ENCODE measurements around the gene NLRC5. TPM values are rescaled to one million over a fixed set of nuclear protein-coding genes. Genes with fewer than 3 reads are reported as not detected.
A peak's percentile ranks its signal among the peaks of the same experiment; 100 is the strongest.
"Not testable (repeated sequence)": the region's sequence is repeated elsewhere in the genome, so short reads cannot be mapped to it uniquely, and the experiment has no call there.

Gene NLRC5
- total and polyA plus RNA-seq, 2 donors (not counting 3 experiments of a cell fraction or from before 2014, with no cell fraction given) = 7.4 to 26.3 TPM

- POLR2A ChIA-PET = no interaction called here
- H3K27me3 ChIP-seq (ENCODE audit: control insufficient read depth in 2 of 2, insufficient read depth in 2 of 2, low read length in 2 of 2) = no peaks in the 10 kb centered on the region
- FAIRE-seq (no peak), DNase-seq (ENCODE audit: low read depth, low spot score) (no peak)
- no peak overlapping the region for H3K27ac ChIP-seq (ENCODE audit: insufficient read depth, low read depth, low read length)
- peaks cover 4% of the 10 kb centered on the region for H3K79me2 ChIP-seq (ENCODE audit: control insufficient read depth, insufficient read depth, low read length)
- dilution Hi-C loops (cut with MboI; ENCODE audit: extremely low pct_ligation_motif_present, low sequenced_read_pairs) = no loop called here
- H3K4me2 ChIP-seq (ENCODE audit: insufficient read depth, low read length) = no peak overlapping the region
- BruUV-seq (replicated peaks) = no TSS peak
- H4K20me1 ChIP-seq (replicated peaks; ENCODE audit: control insufficient read depth, extremely low read depth, insufficient read depth, low read length) = no peaks in the 10 kb centered on the region
- peaks cover 17% of the 10 kb centered on the region for H3K4me1 ChIP-seq (ENCODE audit: control insufficient read depth, extremely low read depth, insufficient read depth, low read length)
- no peak overlapping the region for H3K9ac ChIP-seq (replicated peaks; ENCODE audit: extremely low read depth, insufficient read depth, low read length)
- no peaks in the 10 kb centered on the region for H3K9me1 ChIP-seq (replicated peaks; ENCODE audit: control insufficient read depth, extremely low read depth, insufficient read depth, low read length)
- CTCF ChIA-PET = interaction anchor here (1.1 to 2.0 kb wide), 3 partner anchors 9 to 60 kb away, joined by 5 to 9 read pairs (median 8); no protein-coding TSS in a partner anchor
- H3K9me3 ChIP-seq (replicated peaks; ENCODE audit: control insufficient read depth, insufficient read depth, low read length) = no peaks in the 10 kb centered on the region
- intact Hi-C loops (cut with micrococcal nuclease) = no loop called here
- no peak for TF ChIP-seq GATA2 (IDR thresholded peaks at IDR 0.05; ENCODE audit: insufficient read depth, insufficient read length, low read depth, low read length)
- TF ChIP-seq MYC (IDR thresholded peaks at IDR 0.05; ENCODE audit: low read depth, low read length) = no peak
- no peak for TF ChIP-seq JUN (IDR thresholded peaks at IDR 0.05; ENCODE audit: borderline replicate concordance, insufficient read depth, insufficient read length, low read depth)
- no peak for TF ChIP-seq POLR2A (IDR thresholded peaks at IDR 0.05; ENCODE audit: low read depth, low read length)
- TF ChIP-seq, protein P1, sequence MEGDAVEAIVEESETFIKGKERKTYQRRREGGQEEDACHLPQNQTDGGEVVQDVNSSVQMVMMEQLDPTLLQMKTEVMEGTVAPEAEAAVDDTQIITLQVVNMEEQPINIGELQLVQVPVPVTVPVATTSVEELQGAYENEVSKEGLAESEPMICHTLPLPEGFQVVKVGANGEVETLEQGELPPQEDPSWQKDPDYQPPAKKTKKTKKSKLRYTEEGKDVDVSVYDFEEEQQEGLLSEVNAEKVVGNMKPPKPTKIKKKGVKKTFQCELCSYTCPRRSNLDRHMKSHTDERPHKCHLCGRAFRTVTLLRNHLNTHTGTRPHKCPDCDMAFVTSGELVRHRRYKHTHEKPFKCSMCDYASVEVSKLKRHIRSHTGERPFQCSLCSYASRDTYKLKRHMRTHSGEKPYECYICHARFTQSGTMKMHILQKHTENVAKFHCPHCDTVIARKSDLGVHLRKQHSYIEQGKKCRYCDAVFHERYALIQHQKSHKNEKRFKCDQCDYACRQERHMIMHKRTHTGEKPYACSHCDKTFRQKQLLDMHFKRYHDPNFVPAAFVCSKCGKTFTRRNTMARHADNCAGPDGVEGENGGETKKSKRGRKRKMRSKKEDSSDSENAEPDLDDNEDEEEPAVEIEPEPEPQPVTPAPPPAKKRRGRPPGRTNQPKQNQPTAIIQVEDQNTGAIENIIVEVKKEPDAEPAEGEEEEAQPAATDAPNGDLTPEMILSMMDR (IDR thresholded peaks at IDR 0.05; ENCODE audit: extremely low read depth in 1 of 2, insufficient read depth in 1 of 2, low read depth in 1 of 2, low read length in 2 of 2) = no peak
- no peak for TF ChIP-seq POLR2AphosphoS5 (IDR thresholded peaks at IDR 0.05; ENCODE audit: insufficient read depth, low read depth, low read length)
- no peak for TF ChIP-seq MAX (IDR thresholded peaks at IDR 0.05; ENCODE audit: insufficient read depth, insufficient read length)
- no peak for TF ChIP-seq FOS (IDR thresholded peaks at IDR 0.05; ENCODE audit: borderline replicate concordance, insufficient read depth, low read length)
- TF ChIP-seq EZH2 (IDR thresholded peaks at IDR 0.05; ENCODE audit: borderline replicate concordance, low read depth, low read length, severe bottlenecking) = no peak
- no peaks in the 10 kb centered on the region for H3K36me3 ChIP-seq (ENCODE audit: control insufficient read depth in 2 of 2, extremely low read depth in 1 of 2, insufficient read depth in 2 of 2, low read length in 2 of 2)
- no peak overlapping the region for H3K4me3 ChIP-seq (replicated peaks in 1 of 3; ENCODE audit: insufficient read depth in 1 of 3, low read depth in 1 of 3, low read length in 3 of 3)
- H2AFZ ChIP-seq (ENCODE audit: low read depth, low read length) = no peak overlapping the region
These were observed 3.0 kb upstream of the NLRC5 start for GRCh38 chr16:56986361-56986760.

DNA sequence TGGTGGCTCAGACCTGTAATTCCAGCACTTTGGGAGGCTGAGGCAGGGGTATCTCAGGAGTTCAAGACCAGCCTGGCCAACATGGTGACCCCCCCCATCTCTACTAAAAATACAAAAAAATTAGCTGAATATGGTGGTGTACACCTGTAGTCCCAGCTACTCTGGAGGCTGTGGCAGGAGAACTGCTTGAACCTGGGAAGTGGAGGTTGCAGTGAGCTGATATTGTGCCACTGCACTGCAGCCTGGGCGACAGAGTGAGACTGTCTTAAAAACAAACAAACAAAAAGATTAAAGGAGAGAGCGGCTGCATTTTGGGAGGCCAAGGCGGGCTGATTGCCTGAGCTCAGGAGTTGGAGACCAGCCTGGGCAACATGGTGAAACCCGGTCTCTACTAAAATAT, 2.4 kb upstream of the NLRC5 start:
- H2AFZ ChIP-seq (ENCODE audit: low read depth, low read length); H3K4me2 ChIP-seq (ENCODE audit: insufficient read depth, low read length); POLR2A ChIA-PET; H3K36me3 ChIP-seq (ENCODE audit: control insufficient read depth in 2 of 2, extremely low read depth in 1 of 2, insufficient read depth in 2 of 2, low read length in 2 of 2); H3K27me3 ChIP-seq (ENCODE audit: control insufficient read depth in 2 of 2, insufficient read depth in 2 of 2, low read length in 2 of 2); H3K4me3 ChIP-seq (replicated peaks in 1 of 3; ENCODE audit: insufficient read depth in 1 of 3, low read depth in 1 of 3, low read length in 3 of 3); H3K9me1 ChIP-seq (replicated peaks; ENCODE audit: control insufficient read depth, extremely low read depth, insufficient read depth, low read length); intact Hi-C loops (cut with micrococcal nuclease); dilution Hi-C loops (cut with MboI; ENCODE audit: extremely low pct_ligation_motif_present, low sequenced_read_pairs); BruUV-seq (replicated peaks); H4K20me1 ChIP-seq (replicated peaks; ENCODE audit: control insufficient read depth, extremely low read depth, insufficient read depth, low read length); H3K9me3 ChIP-seq (replicated peaks; ENCODE audit: control insufficient read depth, insufficient read depth, low read length); DNase-seq (ENCODE audit: low read depth, low spot score); H3K79me2 ChIP-seq (ENCODE audit: control insufficient read depth, insufficient read depth, low read length); H3K9ac ChIP-seq (replicated peaks; ENCODE audit: extremely low read depth, insufficient read depth, low read length); H3K27ac ChIP-seq (ENCODE audit: insufficient read depth, low read depth, low read length): not testable (repeated sequence)
- CTCF ChIA-PET = interaction anchor here (2.0 to 3.2 kb wide), 3 partner anchors 22 to 59 kb away, joined by 9 to 27 read pairs (median 24); no protein-coding TSS in a partner anchor
- peaks cover 17% of the 10 kb centered on the region for H3K4me1 ChIP-seq (ENCODE audit: control insufficient read depth, extremely low read depth, insufficient read depth, low read length)
- peak; percentile 100 for FAIRE-seq

Data from endothelial cell of umbilical vein (primary cell).